ENCODE results near the gene KRTAP7-1. TPM values are rescaled to one million over a fixed set of nuclear protein-coding genes. Genes with fewer than 3 reads are reported as not detected.

The KRTAP7-1 gene, protein sequence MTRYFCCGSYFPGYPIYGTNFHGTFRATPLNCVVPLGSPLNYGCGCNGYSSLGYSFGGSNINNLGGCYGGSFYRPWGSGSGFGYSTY
- total RNA-seq = not detected in 2 replicates

DNA sequence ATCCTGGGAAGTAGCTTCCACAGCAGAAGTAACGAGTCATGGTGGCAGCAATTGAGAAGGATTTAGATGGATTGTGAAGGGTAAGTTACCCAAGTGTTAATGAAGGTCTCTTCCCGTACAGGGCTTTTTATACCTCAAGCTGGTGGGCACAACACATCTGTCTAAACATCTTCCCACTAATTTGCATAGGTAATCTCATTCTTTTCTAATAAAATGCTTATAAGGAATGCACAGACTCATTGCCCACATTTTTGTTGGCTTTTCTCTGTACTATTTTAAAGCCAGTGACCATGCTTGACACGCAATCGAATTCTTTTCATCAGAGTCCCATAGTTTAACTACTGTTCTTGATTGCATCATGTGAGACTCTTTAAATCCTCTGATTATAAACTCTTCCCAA, at the start of gene KRTAP7-1:
Gene KRTAP7-1 (minus strand): TSS at position 101 of the 400 bp plus-strand sequence. CDS start 61 bp downstream, at position 40.

DNA sequence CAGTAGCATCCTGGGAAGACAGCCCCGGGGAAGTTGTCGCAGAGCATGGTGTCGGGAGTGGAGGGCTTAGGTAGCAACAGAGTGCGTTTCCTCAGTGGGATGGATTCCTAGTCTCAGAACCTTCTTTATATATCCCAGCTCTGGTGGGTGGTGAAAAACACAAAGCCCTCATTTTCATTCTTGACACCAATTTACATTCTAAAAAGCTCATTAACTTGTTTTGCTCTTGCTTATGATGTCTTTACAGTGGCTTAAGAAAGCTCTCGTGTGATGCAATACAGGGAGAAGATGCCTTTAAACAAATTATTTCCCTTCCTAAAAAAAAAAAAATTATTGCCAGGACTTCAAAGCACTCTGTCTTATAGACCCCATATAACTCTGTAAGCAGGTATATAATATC, 16.4 kb downstream of the KRTAP7-1 start, which contains the start of gene KRTAP8-1:
Gene KRTAP8-1 (minus strand): TSS at position 101 of the 400 bp plus-strand sequence. CDS start 54 bp downstream, at position 47.

Small RNA genes lying within 50 kb of the gene (small RNA-seq; reads per million reads assigned to genes)
- gene KRTAP8-2P (not detected), gene KRTAP8-3P (not detected)

Other genes starting within 250 kb of the KRTAP7-1 start
- gene KRTAP22-2, start 239.4 kb downstream of the KRTAP7-1 start, total RNA-seq = not detected in 2 replicates
- not detected in 2 replicates for gene KRTAP6-3, start 237.3 kb downstream of the KRTAP7-1 start, total RNA-seq
- gene KRTAP6-2, start 230.9 kb downstream of the KRTAP7-1 start, total RNA-seq = not detected in 2 replicates
- not detected in 2 replicates for gene KRTAP22-1, start 228.7 kb downstream of the KRTAP7-1 start, total RNA-seq
- gene KRTAP6-1, start 215.8 kb downstream of the KRTAP7-1 start, total RNA-seq = not detected in 2 replicates
- gene KRTAP20-1, start 213.3 kb downstream of the KRTAP7-1 start, total RNA-seq = not detected in 2 replicates
- not detected in 2 replicates for gene KRTAP20-4, start 209.1 kb downstream of the KRTAP7-1 start, total RNA-seq
- gene KRTAP20-2, start 194.6 kb downstream of the KRTAP7-1 start, total RNA-seq = not detected in 2 replicates
- not detected in 2 replicates for gene KRTAP20-3, start 186.9 kb downstream of the KRTAP7-1 start, total RNA-seq
- gene KRTAP21-3, start 111.0 kb downstream of the KRTAP7-1 start, total RNA-seq = not detected in 2 replicates
- gene KRTAP21-2, start 82.5 kb downstream of the KRTAP7-1 start, total RNA-seq = not detected in 2 replicates
- gene KRTAP21-1, start 74.3 kb downstream of the KRTAP7-1 start, total RNA-seq = not detected in 2 replicates
- gene KRTAP8-1, start 16.5 kb downstream of the KRTAP7-1 start, total RNA-seq = not detected in 2 replicates
- not detected in 2 replicates for gene KRTAP11-1, start 51.8 kb upstream of the KRTAP7-1 start, total RNA-seq
- not detected in 2 replicates for gene KRTAP19-8, start 208.7 kb upstream of the KRTAP7-1 start, total RNA-seq